DMS114 treated with DMSO at 0.1 percent for 48 hours (cell line): ENCODE results near the gene INPP4A.
A peak's percentile ranks its signal among the peaks of the same experiment; 100 is the strongest.

ENCODE experiments used
- DNase-seq: peaks from one replicate; lab custom pipeline; 2025; ENCODE audit not compliant: unreplicated experiment; lab: John Stamatoyannopoulos, UW

The INPP4A gene

DNA sequence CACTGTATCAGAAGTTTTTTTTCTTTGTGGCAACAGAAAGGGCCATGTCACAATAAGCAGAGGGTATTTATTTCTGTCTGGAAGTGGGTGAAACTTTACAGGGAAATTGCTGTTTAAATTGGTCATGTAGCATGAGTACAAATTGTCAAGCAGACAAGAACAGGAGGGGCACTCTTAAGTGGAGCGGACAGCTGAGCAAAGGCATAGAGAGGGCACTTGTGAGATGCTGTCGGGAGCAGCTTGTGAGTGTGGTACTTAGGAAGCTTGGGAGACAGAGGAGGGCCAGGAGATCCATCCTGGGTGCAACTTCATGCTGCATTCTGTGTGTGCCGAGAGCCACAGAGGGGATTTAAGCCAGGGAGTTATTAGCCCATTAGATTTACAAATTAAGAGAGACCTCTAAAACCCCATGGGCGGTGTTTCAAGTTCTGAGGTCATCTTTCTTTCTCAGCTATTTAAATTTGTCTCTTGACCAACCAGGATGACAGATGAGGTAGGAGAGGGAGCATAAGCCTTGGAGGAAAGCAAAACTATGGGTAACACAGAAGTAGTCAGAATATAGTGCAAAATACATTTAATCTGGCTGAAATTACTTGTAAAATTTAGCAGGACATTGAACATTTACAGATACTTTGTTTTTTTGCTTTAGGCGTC lies 30.4 kb downstream of the INPP4A start:
- DNase-seq = no peak

DNA sequence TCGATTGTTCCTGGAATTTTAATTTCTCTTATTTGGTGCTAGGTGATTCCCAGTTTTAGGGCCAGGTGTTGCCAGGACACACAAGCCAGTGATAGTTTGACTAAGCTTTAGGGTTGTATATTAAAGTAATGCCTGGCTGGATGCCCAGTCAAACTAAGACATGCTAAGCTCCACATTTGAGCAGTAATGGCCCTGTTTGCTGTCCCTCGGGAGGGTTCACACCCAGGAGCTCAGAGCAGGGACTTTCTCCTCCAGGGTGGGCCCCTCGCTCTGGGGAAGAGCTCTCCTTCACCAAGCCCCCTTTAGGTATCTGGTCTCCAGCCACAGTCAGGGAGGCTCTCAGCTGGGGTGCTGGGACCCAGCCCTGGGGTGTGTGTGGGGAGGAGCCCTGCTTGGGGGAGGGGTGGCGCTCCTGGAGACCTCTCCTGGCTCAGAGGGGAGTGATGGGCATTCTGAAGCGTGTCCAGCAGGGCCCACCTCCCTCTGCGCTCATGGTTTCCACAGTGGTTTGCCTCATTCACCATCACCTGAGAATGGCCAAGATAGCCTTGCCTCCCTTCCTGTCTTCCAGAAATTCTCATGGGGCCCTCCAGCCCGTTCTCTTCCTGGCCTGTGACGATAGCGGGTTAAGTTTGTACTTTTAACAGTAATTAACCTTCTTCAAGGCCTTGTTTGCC lies 31.7 kb downstream of the INPP4A start:
- no peak for DNase-seq

DNA sequence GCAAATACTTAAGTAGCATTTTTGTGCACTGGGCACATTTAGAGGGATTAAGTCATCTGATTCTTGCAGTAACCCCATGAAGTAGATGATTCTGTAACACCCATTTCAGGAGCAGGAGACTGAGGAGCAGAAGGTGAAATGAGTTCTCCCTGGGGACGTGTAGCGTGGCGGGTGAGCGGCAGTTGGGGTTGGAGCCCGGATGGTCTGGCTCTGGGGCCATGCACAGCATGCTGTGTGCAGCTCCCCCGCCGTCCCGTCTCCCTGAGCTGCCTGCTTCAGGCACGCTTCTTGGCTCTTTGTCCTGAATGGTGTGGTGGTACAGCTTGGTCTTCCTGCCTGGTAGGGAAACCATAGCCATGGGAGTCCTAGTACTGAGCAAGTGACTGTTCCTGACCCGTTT lies 32.4 kb downstream of the INPP4A start:
- no peak for DNase-seq

DNA sequence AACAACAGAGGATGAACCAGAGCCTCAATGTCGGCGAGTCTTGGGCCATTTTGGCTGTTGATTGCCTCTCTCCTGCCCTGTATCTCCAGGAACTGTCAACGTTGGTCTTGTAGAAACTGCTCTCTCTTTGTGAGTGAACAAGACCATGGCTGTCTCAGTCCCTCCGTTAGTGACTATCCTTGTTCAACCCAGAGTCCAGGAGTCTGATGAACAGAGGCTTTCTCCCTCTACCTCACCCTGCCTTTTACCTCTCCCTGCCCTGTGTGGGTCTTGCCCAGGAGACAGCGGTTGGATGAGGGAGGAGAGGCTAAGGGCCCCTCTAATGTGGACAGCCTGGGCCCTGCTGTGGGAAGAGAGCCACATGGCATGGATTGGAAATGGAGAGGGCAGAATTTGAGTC lies 32.8 kb downstream of the INPP4A start:
- no peak for DNase-seq

DNA sequence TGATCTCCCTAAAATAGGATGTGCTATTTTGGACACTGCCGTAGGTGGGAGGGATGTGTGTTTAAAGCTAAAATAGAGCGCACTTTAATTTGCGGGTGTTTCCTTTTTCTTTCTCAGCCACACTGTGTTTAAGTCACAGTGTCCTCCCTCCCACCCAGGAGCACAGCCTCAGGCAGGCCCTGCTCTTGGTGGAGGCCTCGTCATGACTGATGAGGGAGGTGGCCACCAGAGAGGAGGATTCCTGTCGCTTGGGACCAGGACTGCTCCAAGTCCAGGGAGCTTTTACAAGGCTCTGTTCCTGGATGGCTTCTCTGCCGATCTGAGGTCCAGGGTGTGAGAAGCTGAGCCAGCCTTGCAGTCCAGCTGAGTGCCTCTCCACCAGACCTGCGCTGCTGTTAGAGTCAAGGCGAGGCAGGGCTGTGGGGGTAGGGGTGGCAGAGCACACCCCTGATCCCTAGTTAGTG lies 33.5 kb downstream of the INPP4A start:
- no peak for DNase-seq

DNA sequence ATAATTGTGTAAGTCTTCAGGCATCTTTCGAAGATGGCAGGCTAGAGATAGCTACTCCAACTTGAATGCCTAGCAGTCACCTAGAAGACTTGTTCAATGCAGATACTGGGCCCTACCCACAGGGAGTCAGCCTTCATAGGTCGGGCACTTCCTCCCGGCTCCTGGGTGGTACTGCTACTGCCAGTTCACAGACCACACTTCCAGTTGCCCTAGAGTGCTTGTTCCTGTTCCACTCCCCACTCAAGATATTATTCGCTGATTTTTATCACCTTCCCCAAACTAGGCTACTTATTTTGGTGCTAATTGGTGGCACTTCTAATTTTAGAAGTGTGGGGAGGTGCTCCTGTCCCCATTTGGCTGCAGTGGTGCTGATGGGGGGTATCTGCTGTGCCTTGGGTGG lies 34.2 kb downstream of the INPP4A start:
- no peak for DNase-seq

DNA sequence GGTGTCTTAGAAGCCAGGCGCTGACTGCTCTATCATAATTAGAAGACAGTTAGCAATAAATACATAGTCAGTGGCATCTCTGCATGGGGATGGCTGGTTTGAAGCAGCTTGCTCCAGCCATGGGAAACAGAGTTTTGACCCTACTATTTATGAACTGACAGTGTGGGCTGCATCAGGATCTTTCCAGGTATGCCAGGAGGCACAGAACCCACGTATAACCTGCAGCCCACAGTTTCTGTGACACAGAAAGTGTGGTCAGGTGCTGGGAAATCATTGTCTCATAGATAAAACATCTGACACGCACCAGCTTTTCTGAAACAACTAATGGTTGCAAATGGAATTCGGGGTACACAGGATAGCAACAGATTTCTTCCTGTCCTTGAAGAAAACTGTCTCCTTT lies 34.7 kb downstream of the INPP4A start:
- DNase-seq = no peak

DNA sequence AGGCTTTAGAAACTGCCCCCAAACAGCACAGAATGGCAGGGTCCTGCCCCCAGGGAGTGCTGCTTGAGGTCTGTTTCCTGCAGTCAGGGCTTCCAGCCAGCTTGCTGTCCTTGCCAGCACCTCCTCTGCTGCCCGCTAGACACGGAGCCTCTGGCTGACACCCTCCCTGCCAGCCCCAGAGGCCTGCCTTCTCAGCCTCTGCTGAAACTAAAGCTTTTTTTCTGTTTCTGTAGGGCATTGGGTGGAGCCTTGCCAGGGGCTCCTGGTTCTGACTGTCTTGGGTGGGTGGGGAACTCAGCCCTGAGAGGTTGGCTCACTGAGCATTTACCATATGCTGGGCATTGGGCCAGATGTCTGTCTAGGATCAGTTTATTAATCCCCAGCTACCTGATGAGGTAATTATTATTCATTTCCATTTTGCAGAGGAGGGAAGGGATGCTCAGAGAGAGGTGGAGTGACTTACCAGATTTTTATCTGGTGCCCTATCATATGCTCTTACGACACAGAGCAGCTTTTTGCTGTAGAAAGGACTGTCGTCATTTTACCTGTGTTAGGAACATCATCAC lies 35.4 kb downstream of the INPP4A start:
- DNase-seq = no peak

DNA sequence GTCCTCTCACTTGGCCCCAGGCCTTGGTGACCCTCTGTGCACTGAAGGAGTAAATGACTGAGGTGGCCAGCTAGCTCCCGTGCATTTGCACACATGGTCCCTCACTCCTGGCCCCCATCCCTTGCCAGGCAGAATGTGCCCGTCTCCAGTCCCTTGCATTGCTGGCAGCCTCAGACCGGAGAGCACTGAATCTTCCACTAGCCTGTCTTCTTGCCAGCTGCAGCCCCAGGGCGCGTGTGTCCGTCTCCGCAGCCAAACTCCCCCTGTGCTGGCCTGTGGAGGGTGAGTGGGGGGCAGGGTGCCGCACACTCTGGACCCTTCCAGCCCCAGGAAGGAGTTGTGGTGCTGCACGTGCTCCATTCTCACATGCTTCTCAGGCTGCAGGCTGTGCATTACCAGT lies 35.9 kb downstream of the INPP4A start:
- no peak for DNase-seq

DNA sequence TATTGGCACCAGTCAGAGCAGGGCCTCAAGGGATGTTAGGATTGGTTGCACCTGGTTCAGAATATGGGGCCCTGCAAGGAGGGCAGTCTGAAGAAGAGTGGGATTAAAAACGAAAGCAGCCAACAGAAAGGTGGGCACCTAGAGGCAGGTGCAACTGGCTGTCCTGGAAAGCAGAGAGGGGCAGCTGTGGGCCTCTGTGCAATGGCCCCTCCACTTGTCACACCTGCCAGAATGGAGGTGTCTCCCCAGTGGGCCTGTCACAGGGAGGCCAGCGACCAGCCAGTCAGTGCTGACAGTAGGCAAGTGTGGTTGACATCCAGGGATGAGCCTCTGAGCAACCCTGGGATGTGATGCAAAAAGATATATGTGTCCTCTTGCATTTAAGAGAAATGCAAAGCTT lies 37.7 kb downstream of the INPP4A start:
- no peak for DNase-seq

DNA sequence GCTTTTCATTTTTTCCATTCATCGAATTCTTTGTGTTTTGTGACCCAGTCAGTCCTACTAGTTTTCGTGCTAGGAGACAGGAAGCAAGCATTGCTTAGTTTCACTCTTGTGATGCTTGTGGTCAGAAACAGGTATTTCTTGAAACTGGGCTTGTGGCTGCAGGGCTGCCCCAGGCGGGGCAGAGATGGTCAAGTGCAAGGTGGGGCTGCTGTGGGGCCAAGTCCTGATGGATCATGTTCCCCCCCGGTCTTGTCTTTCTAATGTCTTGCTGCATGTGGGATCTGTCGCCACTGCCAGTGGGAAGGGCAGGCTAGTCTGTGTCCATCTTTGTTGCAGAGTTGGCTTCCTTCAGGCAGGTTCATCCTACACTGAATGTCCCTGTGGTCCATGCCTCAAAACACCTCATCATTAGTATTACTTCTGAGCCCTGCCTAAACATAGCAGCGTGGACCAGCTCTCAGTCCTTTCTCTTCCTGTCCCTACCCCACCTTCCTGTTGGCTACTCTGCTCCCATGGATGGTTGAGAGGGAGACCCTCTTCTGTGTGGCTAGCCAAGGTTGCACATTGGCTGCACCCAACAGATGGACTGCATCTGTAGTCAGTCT lies 38.7 kb downstream of the INPP4A start:
- DNase-seq = no peak

DNA sequence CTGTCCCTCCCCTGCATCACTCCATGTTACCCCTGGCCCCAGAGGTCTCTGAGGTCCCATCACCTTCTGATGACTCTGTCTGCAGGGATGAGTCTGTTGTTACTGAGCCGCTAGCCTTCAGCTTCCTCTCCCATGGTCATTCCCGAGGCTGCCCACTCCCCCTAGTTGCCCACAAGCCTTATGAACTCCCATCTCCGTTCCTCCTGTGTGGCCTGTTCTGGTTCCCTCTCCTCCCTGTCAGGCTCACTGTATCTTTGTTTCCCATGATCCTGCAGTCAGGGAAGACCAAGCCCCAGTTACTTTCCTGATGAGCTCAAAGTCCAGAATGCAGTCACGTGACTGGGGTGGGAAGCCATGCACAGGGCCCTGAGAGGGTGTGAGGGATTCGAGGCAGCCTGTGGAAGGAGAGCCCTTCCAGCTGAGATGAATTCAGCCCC lies 39.5 kb downstream of the INPP4A start:
- no peak for DNase-seq

DNA sequence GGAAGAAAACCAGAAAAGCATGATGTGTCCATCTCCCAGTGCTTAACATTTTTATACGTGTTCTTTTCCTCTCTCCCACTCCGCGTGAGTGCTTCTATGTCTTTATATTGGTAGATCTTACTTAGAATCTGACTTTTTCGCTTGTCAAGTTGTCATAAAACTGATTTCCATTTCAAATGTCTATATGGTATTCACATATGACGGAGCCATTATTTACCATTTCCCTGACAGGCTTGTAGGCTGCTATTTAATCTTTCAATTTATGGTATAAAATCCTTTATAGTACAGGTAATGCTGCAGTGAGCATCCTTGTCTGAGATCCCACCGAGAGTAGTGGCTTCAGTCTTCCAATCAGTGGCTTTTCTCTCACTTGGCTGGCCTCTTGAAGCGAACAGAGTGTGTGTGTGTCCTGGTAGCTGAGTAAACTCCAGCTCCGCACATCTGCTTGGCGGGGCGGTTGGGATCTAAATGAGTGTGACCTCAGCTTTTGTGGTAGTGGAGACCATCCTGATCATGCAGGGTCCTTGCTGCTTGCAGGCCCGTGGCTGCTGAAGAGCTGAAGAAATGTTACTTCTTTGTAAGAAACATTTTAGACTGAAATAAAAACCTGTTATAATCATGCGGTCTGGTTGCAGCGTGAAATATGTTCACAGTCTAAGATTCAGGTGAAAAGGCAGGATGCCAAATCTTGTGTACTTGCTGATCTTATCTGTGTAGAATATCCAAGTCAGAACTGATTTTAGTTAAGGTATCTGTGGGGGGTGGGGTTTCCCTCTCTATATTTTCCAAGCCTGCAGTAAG lies 40.2 kb downstream of the INPP4A start:
- no peak for DNase-seq

DNA sequence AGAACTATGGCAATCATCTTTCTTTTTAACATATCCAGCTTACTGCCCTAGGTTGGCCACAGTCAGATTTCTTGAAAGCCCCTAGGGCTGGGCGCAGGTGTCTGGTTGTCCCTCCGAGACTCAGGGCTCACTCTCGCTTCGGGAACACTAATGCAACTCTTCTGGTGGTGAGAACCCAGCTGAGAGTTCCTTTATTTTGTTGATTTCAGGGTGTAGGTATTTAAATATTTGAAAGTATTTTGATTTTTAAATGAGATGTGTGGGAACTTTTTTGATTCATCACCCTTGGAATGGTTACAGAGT lies 40.7 kb downstream of the INPP4A start:
- DNase-seq = no peak

DNA sequence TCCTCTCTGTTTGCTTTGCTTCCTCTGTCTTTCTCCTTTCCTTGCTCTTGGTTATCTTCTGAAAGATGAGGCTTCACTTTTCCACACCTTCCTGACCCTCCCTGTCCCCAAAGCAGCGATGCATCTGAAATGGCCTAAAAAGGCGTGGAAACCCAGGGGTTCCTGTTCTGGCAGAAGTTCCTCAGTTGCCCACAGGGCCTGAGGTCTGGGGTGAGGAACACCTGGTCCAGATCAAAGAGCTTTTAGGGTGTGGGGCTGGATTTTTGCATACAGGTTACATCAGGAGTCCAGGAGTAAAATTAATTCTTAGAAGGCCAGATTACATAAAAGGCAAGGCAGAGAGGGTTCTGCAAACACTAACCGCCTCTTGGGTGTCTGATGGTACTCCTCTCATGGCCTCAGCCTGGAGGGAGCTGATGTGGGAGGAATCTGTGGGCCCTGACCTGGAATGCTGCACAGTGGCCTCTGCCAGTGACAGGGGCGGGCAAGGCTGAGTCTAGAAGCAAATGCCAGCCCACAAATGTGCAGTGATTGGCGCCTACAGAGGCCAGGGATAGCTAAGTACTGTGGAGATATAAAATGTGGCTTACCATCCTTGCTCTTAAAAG lies 41.8 kb downstream of the INPP4A start:
- DNase-seq = no peak

DNA sequence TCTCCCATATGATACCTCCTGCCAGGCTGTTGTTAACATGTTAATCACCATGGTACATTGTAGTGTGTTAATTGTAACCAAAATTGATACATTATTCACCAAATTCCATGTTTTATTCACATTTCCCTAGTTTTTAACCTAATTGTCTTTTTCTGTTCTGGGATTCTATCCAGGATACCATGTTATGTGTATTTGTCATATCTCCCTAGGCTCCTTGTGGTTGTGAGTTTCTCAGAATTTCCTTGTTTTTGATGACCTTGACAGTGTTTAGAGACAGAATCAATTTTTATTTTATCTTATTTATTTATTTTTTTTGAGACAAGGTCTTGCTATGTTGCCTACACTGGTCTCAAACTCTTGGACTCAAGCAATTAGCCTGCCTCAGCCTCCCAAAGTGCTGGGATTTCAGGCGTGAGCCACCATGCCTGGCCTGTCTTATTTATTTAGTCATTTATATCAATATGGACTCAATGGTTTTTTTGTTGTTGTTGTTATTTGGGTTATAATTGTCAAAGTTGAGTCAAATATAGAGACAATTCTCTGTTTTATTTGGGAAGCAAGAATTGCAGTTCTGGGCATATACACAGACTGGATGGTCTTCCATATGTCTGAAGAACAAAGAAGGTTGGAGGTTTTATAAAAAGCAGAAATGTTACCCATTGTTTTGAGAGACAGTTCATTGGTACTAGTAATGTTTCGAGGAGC lies 42.6 kb downstream of the INPP4A start:
- no peak for DNase-seq

DNA sequence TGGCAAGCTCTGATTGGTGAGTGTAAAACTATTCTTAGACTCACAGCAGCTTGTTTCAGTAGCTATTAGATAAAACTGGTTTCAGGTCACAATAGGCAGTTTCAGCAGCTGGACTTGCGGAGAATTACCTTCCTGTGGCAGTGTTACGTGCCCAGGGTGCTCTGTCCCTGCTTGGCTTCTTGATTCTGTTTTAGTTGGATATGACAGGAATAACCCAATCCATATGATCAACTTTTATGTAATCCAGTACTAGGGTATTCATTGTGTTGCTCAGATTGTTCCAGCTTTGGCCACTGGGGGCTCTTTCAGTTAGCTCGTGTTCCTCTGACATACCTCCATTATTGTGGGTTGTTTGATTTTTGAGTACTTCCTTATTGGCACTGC lies 43.1 kb downstream of the INPP4A start:
- peak; percentile 16 for DNase-seq

DNA sequence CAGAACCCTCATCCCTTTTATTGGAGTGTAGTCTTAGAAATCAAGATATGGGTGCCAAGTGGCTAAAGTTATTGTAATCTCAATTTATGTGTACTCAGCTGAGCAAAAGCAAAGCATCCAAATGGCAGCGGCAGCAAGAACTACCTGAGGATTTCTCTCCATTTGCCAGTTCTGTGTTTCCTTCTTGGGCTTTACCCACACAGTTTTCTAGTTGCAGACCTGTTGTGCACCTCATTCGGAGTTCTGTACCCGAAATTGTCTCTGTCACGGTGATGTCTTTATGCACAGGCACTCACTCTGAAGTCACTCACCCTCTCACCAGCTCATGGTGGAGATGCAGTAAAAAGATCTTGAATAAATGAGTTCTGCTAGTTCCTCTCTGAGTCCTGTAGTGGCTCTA lies 43.6 kb downstream of the INPP4A start:
- DNase-seq = no peak

DNA sequence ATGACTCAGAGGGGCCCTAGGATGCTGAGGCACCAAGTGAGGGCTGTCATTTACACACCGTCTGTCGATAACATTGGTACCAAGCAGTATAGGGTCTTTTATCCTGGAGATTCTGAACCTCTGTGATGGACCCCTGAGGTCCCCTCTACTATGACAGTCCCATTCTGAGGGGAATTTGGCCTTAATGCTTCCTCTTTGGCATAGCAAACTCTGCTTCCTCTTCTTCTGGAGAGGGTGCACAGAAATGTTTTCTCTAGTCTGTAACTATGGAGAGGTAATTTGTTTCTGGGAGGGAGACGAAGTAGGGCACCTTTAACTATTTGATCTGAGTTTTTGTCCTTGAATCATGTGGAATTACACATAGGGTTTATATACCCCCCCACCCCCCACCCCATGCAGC lies 44.8 kb downstream of the INPP4A start:
- DNase-seq = no peak
